DND-41 (cell line): Measurements from ENCODE around the gene GSE1.

Experiments
- ATAC-seq: fragments of 200-7000 bp; cut with Tn5 transposase; 3 replicates; pipeline ENCODE4 v1.9.1; 2021; ENCODE audit warnings: low read depth; ENCODE audit not compliant: insufficient read depth
- DNase-seq: peaks from one replicate; pipeline ENCODE4 v3.0.0-alpha.2; 2020
- H2AFZ ChIP-seq: 2 replicates; pipeline ENCODE4 v1.6.0; 2012; ENCODE audit warnings: low read depth, low read length
- H3K27ac ChIP-seq: 2 replicates; pipeline ENCODE4 v1.5.1; 2012; ENCODE audit warnings: low read length, inconsistent platforms
- H3K27me3 ChIP-seq: fragments of 200-600 bp; sonication (generic); 2 replicates; pipeline ENCODE4 v1.6.0; 2012; ENCODE audit warnings: low read length, mild to moderate bottlenecking, inconsistent platforms; ENCODE audit not compliant: insufficient read depth, poor library complexity
- H3K36me3 ChIP-seq: 2 replicates; pipeline ENCODE4 v1.5.1; 2012; ENCODE audit warnings: low read length, inconsistent platforms; ENCODE audit not compliant: insufficient read depth
- H3K4me1 ChIP-seq: 2 replicates; pipeline ENCODE4 v1.5.1; 2012; ENCODE audit warnings: mild to moderate bottlenecking, low read length; ENCODE audit not compliant: insufficient read depth
- H3K4me2 ChIP-seq: 2 replicates; pipeline ENCODE4 v1.6.0; 2012; ENCODE audit warnings: mild to moderate bottlenecking, moderate library complexity, low read length, inconsistent platforms; ENCODE audit not compliant: insufficient read depth
- H3K4me3 ChIP-seq, 2 experiments: fragments of 200-600 bp in 1 of 2; shearing (Covaris generic) in 1 of 2; 2 replicates each; pipeline ENCODE4 v1.5.1; 2012 to 2016; ENCODE audit warnings: inconsistent platforms in 2 of 2, low read length in 2 of 2, mild to moderate bottlenecking in 2 of 2, low read depth in 1 of 2, moderate library complexity in 1 of 2
- H3K79me2 ChIP-seq: 2 replicates; pipeline ENCODE4 v1.6.0; 2012; ENCODE audit warnings: low read length, inconsistent platforms; ENCODE audit not compliant: insufficient read depth
- H3K9ac ChIP-seq: 2 replicates; pipeline ENCODE4 v1.6.0; 2012; ENCODE audit warnings: low read depth, mild to moderate bottlenecking, inconsistent platforms, low read length, moderate library complexity
- H3K9me3 ChIP-seq: 2 replicates; pipeline ENCODE4 v1.5.1; 2012; ENCODE audit warnings: low read length, moderate library complexity, mild to moderate bottlenecking, inconsistent platforms; ENCODE audit not compliant: insufficient read depth, severe bottlenecking
- H4K20me1 ChIP-seq: 2 replicates; pipeline ENCODE4 v1.6.0; 2012; ENCODE audit warnings: low read length; ENCODE audit not compliant: insufficient read depth
- CTCF ChIP-seq: IDR thresholded peaks from 2 replicates; pipeline ENCODE4 v1.5.1; 2012; ENCODE audit warnings: borderline replicate concordance, low read length, moderate library complexity, mild to moderate bottlenecking; ENCODE audit not compliant: poor library complexity, severe bottlenecking; ENCODE audit errors: extremely low read depth
- EZH2 ChIP-seq: IDR thresholded peaks from 3 replicates; pipeline ENCODE4 v1.6.1; 2012; ENCODE audit warnings: borderline replicate concordance, low read depth, mild to moderate bottlenecking, moderate library complexity, low read length, inconsistent platforms; ENCODE audit not compliant: severe bottlenecking

The GSE1 gene

GRCh38 chr16:85569039-85569614, 44.0 kb upstream of the GSE1 start:
- H3K4me3 ChIP-seq: peak overlapping the region in 1 of 2 experiments; percentile 29; a peak in 2 of 4 replicates
- ATAC-seq (no peak), DNase-seq (no peak)
- H3K79me2 ChIP-seq: peaks cover 99% of the 10 kb centered on the region
- no peak overlapping the region for H2AFZ ChIP-seq
- peaks cover 40% of the 10 kb centered on the region for H3K4me1 ChIP-seq
- TF ChIP-seq EZH2: no peak
- no peak for TF ChIP-seq CTCF
- H3K36me3 ChIP-seq: peaks cover 51% of the 10 kb centered on the region
- peak overlapping the region; percentile 25 for H3K4me2 ChIP-seq
- peak overlapping the region; percentile 67 for H3K27ac ChIP-seq
- H3K9me3 ChIP-seq: peaks cover 7% of the 10 kb centered on the region
- peaks cover 90% of the 10 kb centered on the region for H4K20me1 ChIP-seq
- H3K27me3 ChIP-seq: no peaks in the 10 kb centered on the region
- peak overlapping the region; percentile 28; the same call in 1 of the 2 replicates for H3K9ac ChIP-seq

GRCh38 chr16:85569615-85570212, 43.4 kb upstream of the GSE1 start:
- Histone ChIP-seq H3K9ac (peak overlapping the region; percentile 28; the same call in 1 of the 2 replicates), H3K27me3 (no peaks in the 10 kb centered on the region), H3K27ac (peak overlapping the region; percentile 67), H3K79me2 (peaks cover 99% of the 10 kb centered on the region), H3K4me3 (peak overlapping the region in 1 of 2 experiments; percentile 29; a peak in 1 of 4 replicates), H3K9me3 (peaks cover 7% of the 10 kb centered on the region), H3K36me3 (peaks cover 51% of the 10 kb centered on the region), H4K20me1 (peaks cover 90% of the 10 kb centered on the region), H3K4me2 (peak overlapping the region; percentile 25; the same call in 1 of the 2 replicates), H2AFZ (no peak overlapping the region), H3K4me1 (peaks cover 40% of the 10 kb centered on the region)
- DNase-seq (peak; percentile 92), ATAC-seq (peak; percentile 79)
- TF ChIP-seq CTCF (no peak), EZH2 (no peak)

- Histone ChIP-seq H3K27me3 (no peaks in the 10 kb centered on the region), H3K4me2 (peak overlapping the region; percentile 25; the same call in 1 of the 2 replicates), H3K36me3 (peaks cover 51% of the 10 kb centered on the region), H3K4me1 (peaks cover 40% of the 10 kb centered on the region), H3K27ac (peak overlapping the region; percentile 67), H4K20me1 (peaks cover 93% of the 10 kb centered on the region), H2AFZ (no peak overlapping the region), H3K79me2 (peaks cover 100% of the 10 kb centered on the region), H3K9ac (peak overlapping the region; percentile 7; the same call in 1 of the 2 replicates), H3K9me3 (peaks cover 7% of the 10 kb centered on the region), H3K4me3 (no peak overlapping the region)
- DNase-seq (peak; percentile 81), ATAC-seq (peak; percentile 48)
- TF ChIP-seq CTCF: no peak
- TF ChIP-seq EZH2: no peak
Measured at GRCh38 chr16:85570213-85570734, 42.8 kb upstream of the GSE1 start.
